ENCODE measurements around the gene ECD. TPM values are rescaled to one million over a fixed set of nuclear protein-coding genes. Genes with fewer than 3 reads are reported as not detected.
"Not testable (repeated sequence)": the region's sequence is repeated elsewhere in the genome, so short reads cannot be mapped to it uniquely, and the experiment has no call there.

ECD gene
- total and polyA plus RNA-seq, 4 experiments from 2014 or later = 31.1 to 35.3 (median 33.5) TPM

DNA sequence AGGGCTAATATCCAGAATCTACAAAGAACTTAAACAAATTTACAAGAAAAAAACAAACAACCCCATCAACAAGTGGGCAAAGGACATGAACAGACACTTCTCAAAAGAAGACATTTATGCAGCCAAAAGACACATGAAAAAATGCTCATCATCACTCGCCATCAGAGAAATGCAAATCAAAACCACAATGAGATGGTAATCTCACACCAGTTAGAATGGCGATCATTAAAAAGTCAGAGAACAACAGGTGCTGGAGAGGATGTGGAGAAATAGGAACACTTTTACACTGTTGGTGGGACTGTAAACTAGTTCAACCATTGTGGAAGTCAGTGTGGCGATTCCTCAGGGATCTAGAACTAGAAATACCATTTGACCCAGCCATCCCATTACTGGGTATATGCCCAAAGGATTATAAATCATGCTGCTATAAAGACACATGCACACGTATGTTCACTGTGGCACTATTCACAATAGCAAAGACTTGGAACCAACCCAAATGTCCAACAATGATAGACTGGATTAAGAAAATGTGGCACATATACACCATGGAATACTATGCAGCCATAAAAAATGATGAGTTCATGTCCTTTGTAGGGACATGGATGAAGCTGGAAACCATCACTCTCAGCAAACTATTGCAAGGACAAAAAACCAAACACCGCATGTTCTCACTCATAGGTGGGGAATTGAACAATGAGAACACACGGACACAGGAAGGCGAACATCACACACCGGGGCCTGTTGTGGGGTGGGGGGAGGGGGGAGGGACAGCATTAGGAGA lies 17.0 kb downstream of the ECD start:
- CTCF ChIA-PET (ENCODE audit: partially characterized antibody) = interaction anchor here (2.2 kb wide), 1 partner anchor 54 kb away, joined by 9 read pairs; the partner anchor contains the start of gene P4HA1
- H3K27me3 ChIP-seq (ENCODE audit: insufficient read depth, low read length); H3K9me3 ChIP-seq (ENCODE audit: control insufficient read depth in 1 of 2, low read length in 2 of 2); H3K4me3 Mint-ChIP-seq; H3K27ac ChIP-seq (ENCODE audit: low read depth, low read length); H3K27ac Mint-ChIP-seq; POLR2A ChIA-PET (ENCODE audit: partially characterized antibody); H3K4me1 Mint-ChIP-seq; H3K9me3 Mint-ChIP-seq; H3K4me3 ChIP-seq (ENCODE audit: low read length in 2 of 2); H3K4me1 ChIP-seq (ENCODE audit: insufficient read depth, low read length); H3K27me3 Mint-ChIP-seq; intact Hi-C loops (cut with micrococcal nuclease); DNase-seq: not testable (repeated sequence)
- peaks cover 40 to 68% of the 10 kb centered on the region in 2 donors for H3K36me3 Mint-ChIP-seq
- H3K36me3 ChIP-seq (ENCODE audit: insufficient read depth, low read length) = peaks cover 27% of the 10 kb centered on the region

DNA sequence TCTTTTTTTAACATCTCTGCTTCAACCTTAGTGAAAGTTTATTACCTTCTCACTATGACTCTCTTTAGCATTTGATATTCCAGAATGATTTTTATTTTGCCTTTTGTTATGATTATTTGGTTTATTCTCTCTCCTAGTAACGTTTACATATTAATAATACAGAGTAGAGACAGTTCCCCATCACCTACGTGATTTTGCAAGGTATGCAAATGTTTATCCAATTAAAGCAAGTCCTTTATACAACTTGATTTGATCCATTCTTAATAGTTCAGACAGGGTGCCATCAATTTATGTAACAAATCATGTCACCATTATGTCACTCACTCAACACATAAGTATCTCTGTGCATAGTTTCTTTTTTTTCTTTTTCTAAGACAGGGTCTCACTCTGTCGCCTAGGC lies 26.2 kb downstream of the ECD start:
- ChIA-PET POLR2A (ENCODE audit: partially characterized antibody) (no interaction called here), CTCF (ENCODE audit: partially characterized antibody) (no interaction called here)
- Mint-ChIP-seq H3K36me3 (peaks cover 34 to 55% of the 10 kb centered on the region in 2 donors), H3K4me3 (no peak overlapping the region), H3K27ac (peak overlapping the region in 1 of 7 donors; percentile 41), H3K27me3 (no peaks in the 10 kb centered on the region), H3K9me3 (no peaks in the 10 kb centered on the region), H3K4me1 (no peaks in the 10 kb centered on the region)
- no peak overlapping the region for H3K4me3 ChIP-seq (ENCODE audit: low read length in 2 of 2)
- no peak overlapping the region for H3K27ac ChIP-seq (ENCODE audit: low read depth, low read length)
- no peaks in the 10 kb centered on the region for H3K4me1 ChIP-seq (ENCODE audit: insufficient read depth, low read length)
- no peaks in the 10 kb centered on the region for H3K9me3 ChIP-seq (ENCODE audit: control insufficient read depth in 1 of 2, low read length in 2 of 2)
- DNase-seq = no peak
- no peaks in the 10 kb centered on the region for H3K27me3 ChIP-seq (ENCODE audit: insufficient read depth, low read length)
- intact Hi-C loops (cut with micrococcal nuclease) = no loop called here
- H3K36me3 ChIP-seq (ENCODE audit: insufficient read depth, low read length) = peaks cover 40% of the 10 kb centered on the region

DNA sequence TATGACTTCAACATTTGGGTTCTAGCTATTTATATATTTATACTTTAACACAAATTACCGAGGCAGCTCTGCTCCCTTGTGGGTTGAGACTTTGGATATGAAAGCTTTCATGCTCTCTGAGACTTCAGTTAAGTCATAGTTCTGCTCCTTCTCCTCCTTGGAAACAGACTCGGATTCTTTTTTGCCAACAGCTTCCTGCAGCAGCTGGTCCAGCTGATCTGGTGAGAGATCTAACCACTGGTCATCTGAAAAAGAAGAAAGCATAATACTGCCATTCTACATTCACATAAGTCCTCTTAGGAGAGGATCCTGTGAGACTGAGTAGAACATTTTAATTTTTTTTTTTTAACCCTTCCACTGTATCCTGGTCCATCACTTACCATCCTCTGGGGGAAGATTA lies 28.6 kb downstream of the ECD start:
- Histone ChIP-seq H3K4me3 (ENCODE audit: low read length in 2 of 2) (no peak overlapping the region), H3K27ac (ENCODE audit: low read depth, low read length) (no peak overlapping the region), H3K36me3 (ENCODE audit: insufficient read depth, low read length) (peaks cover 48% of the 10 kb centered on the region), H3K27me3 (ENCODE audit: insufficient read depth, low read length) (no peaks in the 10 kb centered on the region), H3K9me3 (ENCODE audit: control insufficient read depth in 1 of 2, low read length in 2 of 2) (no peaks in the 10 kb centered on the region), H3K4me1 (ENCODE audit: insufficient read depth, low read length) (no peaks in the 10 kb centered on the region)
- Mint-ChIP-seq H3K9me3 (no peaks in the 10 kb centered on the region), H3K27ac (peak overlapping the region in 1 of 7 donors; percentile 21), H3K36me3 (peaks cover 43 to 59% of the 10 kb centered on the region in 2 donors), H3K4me1 (no peaks in the 10 kb centered on the region), H3K4me3 (no peak overlapping the region), H3K27me3 (no peaks in the 10 kb centered on the region)
- DNase-seq = no peak
- POLR2A ChIA-PET (ENCODE audit: partially characterized antibody) = interaction anchor here (2.1 kb wide), 1 partner anchor 43 kb away, joined by 6 read pairs; no protein-coding TSS in a partner anchor
- CTCF ChIA-PET (ENCODE audit: partially characterized antibody) = interaction anchor here (0.5 to 1.4 kb wide), 4 partner anchors 10 to 426 kb away, joined by 3 to 8 read pairs (median 3); no protein-coding TSS in a partner anchor
- intact Hi-C loops (cut with micrococcal nuclease) = no loop called here

DNA sequence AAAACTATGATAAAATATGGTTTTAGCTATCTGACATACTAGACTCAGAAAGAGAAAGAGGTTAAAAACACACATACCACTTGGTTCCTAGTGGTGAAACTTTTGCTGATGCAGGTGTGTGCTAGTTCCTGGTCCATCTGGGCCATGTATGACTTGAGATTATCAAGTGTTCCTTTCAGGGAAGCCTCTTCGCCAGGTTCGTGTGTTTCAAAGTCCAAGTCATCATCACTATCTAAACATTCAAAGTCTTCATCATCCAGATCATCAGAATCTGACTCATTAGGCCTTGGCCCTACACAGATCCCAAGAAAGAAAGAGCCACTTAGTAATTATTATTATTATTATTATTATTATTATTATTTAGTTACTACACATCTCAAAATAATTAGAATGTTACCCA lies 31.2 kb downstream of the ECD start:
- H3K27ac Mint-ChIP-seq = peak overlapping the region in 2 of 7 donors; percentile 4 to 60

DNA sequence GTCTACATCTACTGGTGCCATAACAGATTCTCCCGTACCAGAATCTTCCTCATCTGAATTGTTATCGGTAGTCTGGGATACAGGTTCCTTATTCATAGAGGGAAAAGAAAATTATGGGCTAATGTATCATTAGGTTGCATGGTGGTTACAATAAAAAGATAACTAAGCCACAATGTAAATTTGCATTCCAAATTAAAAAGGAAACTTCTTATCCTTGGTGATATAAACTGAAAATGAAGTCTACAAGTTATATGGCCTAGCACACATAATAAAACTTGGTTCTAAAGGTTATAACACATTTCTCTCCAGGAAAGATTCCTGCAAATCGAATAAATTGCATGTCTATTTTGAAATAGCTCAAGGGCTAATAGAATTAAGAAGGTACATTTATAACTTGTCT lies 33.1 kb downstream of the ECD start:
- Mint-ChIP-seq H3K36me3 (peaks cover 54 to 74% of the 10 kb centered on the region in 2 donors), H3K9me3 (no peaks in the 10 kb centered on the region), H3K27ac (no peak overlapping the region), H3K4me1 (no peaks in the 10 kb centered on the region), H3K27me3 (no peaks in the 10 kb centered on the region), H3K4me3 (no peak overlapping the region)
- POLR2A ChIA-PET (ENCODE audit: partially characterized antibody) = interaction anchor here (1.1 to 3.2 kb wide), 2 partner anchors 32 to 38 kb away, joined by 3 to 10 read pairs; partner anchors contain the start of gene P4HA1
- Histone ChIP-seq H3K9me3 (ENCODE audit: control insufficient read depth in 1 of 2, low read length in 2 of 2) (no peaks in the 10 kb centered on the region), H3K4me3 (ENCODE audit: low read length in 2 of 2) (no peak overlapping the region), H3K36me3 (ENCODE audit: insufficient read depth, low read length) (peaks cover 58% of the 10 kb centered on the region), H3K27ac (ENCODE audit: low read depth, low read length) (no peak overlapping the region), H3K27me3 (ENCODE audit: insufficient read depth, low read length) (no peaks in the 10 kb centered on the region), H3K4me1 (ENCODE audit: insufficient read depth, low read length) (no peaks in the 10 kb centered on the region)
- CTCF ChIA-PET (ENCODE audit: partially characterized antibody) = interaction anchor here (1.2 to 6.2 kb wide), 2 partner anchors 24 to 38 kb away, joined by 6 to 37 read pairs; partner anchors contain the start of gene P4HA1
- DNase-seq = no peak
- intact Hi-C loops (cut with micrococcal nuclease) = loop anchor here (5.0 kb wide), 1 partner anchor 37 kb away; the partner anchor contains the start of gene P4HA1

More for the DNA sequence above, 31.2 kb downstream of the ECD start:
- ChIA-PET POLR2A (ENCODE audit: partially characterized antibody) (interaction anchor here (0.7 kb wide), 1 partner anchor 40 kb away, joined by 3 read pairs; the partner anchor contains the start of gene P4HA1), CTCF (ENCODE audit: partially characterized antibody) (interaction anchor here (6.2 kb wide), 1 partner anchor 40 kb away, joined by 37 read pairs; the partner anchor contains the start of gene P4HA1)
- no peaks in the 10 kb centered on the region for H3K9me3 Mint-ChIP-seq
- H3K27me3 ChIP-seq (ENCODE audit: insufficient read depth, low read length) = no peaks in the 10 kb centered on the region
- DNase-seq = no peak
- no peak overlapping the region for H3K4me3 Mint-ChIP-seq
- H3K4me1 Mint-ChIP-seq = no peaks in the 10 kb centered on the region
- H3K4me1 ChIP-seq (ENCODE audit: insufficient read depth, low read length) = no peaks in the 10 kb centered on the region
- H3K36me3 ChIP-seq (ENCODE audit: insufficient read depth, low read length) = peaks cover 54% of the 10 kb centered on the region
- H3K27ac ChIP-seq (ENCODE audit: low read depth, low read length) = no peak overlapping the region
- no peak overlapping the region for H3K4me3 ChIP-seq (ENCODE audit: low read length in 2 of 2)
- intact Hi-C loops (cut with micrococcal nuclease) = no loop called here
- no peaks in the 10 kb centered on the region for H3K27me3 Mint-ChIP-seq
- no peaks in the 10 kb centered on the region for H3K9me3 ChIP-seq (ENCODE audit: control insufficient read depth in 1 of 2, low read length in 2 of 2)
- peaks cover 50 to 67% of the 10 kb centered on the region in 2 donors for H3K36me3 Mint-ChIP-seq

DNA sequence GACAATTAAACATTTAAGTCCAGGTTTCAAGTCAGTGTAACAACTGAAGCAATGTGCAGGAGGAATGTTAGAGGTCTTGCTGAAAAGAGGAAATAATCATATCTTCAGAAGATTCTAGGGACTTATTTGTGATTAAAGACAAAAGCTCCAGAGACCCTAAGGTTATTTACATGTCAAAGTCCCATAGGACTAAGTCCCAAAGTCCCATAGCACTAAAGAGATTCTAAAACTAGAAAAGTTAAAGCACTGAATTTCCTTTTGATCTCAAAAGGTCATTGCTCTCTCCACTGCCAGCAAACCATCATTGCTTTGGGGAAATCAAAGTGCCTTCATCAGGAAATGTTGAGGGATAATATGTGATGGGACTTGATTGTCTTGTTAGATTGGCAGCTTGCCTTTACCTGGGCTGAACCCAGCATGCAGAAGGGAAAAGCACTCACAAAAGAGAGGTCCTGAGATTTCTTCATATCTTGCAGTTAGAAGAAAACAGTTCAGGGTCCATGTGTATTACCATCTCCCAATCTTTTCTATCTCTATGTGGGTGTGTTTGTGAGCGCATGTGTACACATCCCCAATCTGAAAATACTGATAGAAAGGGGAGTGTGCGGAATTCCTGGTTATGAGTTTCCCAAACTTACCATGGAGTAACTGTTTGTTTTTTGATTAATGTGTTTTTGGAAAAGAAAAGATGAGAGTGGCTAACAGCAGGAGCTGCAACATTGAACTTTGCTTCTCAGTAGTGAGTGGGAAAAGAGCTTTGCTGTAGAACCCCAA lies 35.7 kb downstream of the ECD start:
- CTCF ChIA-PET (ENCODE audit: partially characterized antibody) = interaction anchor here (6.2 kb wide), 1 partner anchor 36 kb away, joined by 37 read pairs; the partner anchor contains the start of gene P4HA1
- Mint-ChIP-seq H3K4me3 (no peak overlapping the region), H3K27me3 (no peaks in the 10 kb centered on the region), H3K4me1 (no peaks in the 10 kb centered on the region), H3K36me3 (peaks cover 48 to 63% of the 10 kb centered on the region in 2 donors), H3K27ac (peak overlapping the region in 2 of 7 donors; percentile 37 to 72), H3K9me3 (no peaks in the 10 kb centered on the region)
- H3K9me3 ChIP-seq (ENCODE audit: control insufficient read depth in 1 of 2, low read length in 2 of 2) = no peaks in the 10 kb centered on the region
- H3K27ac ChIP-seq (ENCODE audit: low read depth, low read length) = no peak overlapping the region
- intact Hi-C loops (cut with micrococcal nuclease) = loop anchor here (5.0 kb wide), 1 partner anchor 35 kb away; the partner anchor contains the start of gene P4HA1
- peaks cover 55% of the 10 kb centered on the region for H3K36me3 ChIP-seq (ENCODE audit: insufficient read depth, low read length)
- no peak for DNase-seq
- no peaks in the 10 kb centered on the region for H3K27me3 ChIP-seq (ENCODE audit: insufficient read depth, low read length)
- POLR2A ChIA-PET (ENCODE audit: partially characterized antibody) = no interaction called here
- no peak overlapping the region for H3K4me3 ChIP-seq (ENCODE audit: low read length in 2 of 2)
- H3K4me1 ChIP-seq (ENCODE audit: insufficient read depth, low read length) = no peaks in the 10 kb centered on the region

DNA sequence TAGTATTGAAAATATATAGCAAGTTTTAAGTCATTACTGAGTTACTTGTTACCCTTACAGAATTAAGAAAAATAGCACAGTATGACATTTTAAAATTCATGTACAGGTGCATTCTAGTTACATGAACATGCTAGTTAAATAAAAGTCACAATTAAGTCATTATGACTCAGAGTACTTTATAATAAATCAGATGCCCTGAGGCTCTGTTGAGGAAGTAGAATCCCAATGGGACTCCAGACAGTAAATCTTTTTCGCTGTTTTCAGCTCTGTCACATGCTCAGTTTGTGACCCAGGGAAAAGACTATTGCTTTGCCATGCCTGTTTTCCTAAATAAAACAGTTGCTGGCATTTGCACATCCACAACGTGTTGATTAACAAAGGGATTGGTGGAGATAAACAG lies 36.5 kb downstream of the ECD start:
- Histone ChIP-seq H3K27ac (ENCODE audit: low read depth, low read length) (no peak overlapping the region), H3K36me3 (ENCODE audit: insufficient read depth, low read length) (peaks cover 55% of the 10 kb centered on the region), H3K9me3 (ENCODE audit: control insufficient read depth in 1 of 2, low read length in 2 of 2) (no peaks in the 10 kb centered on the region), H3K27me3 (ENCODE audit: insufficient read depth, low read length) (no peaks in the 10 kb centered on the region), H3K4me3 (ENCODE audit: low read length in 2 of 2) (no peak overlapping the region), H3K4me1 (ENCODE audit: insufficient read depth, low read length) (no peaks in the 10 kb centered on the region)
- ChIA-PET CTCF (ENCODE audit: partially characterized antibody) (interaction anchor here (1.5 kb wide), 1 partner anchor 36 kb away, joined by 5 read pairs; no protein-coding TSS in a partner anchor), POLR2A (ENCODE audit: partially characterized antibody) (no interaction called here)
- Mint-ChIP-seq H3K27me3 (no peaks in the 10 kb centered on the region), H3K36me3 (peaks cover 49 to 65% of the 10 kb centered on the region in 2 donors), H3K9me3 (no peaks in the 10 kb centered on the region), H3K27ac (peak overlapping the region in 2 of 7 donors; percentile 29 to 72), H3K4me1 (no peaks in the 10 kb centered on the region), H3K4me3 (no peak overlapping the region)
- intact Hi-C loops (cut with micrococcal nuclease) = loop anchor here (5.0 kb wide), 1 partner anchor 34 kb away; the partner anchor contains the start of gene P4HA1
- DNase-seq = no peak

All from CD4-positive, alpha-beta memory T cell (primary cell).